HEK293T (cell line): ENCODE results near the gene EIF4G3.
"Not testable (repeated sequence)": the region's sequence is repeated elsewhere in the genome, so short reads cannot be mapped to it uniquely, and the experiment has no call there.

ENCODE experiments used
- CTCF ChIA-PET: fragments of 350-600 bp; formaldehyde crosslinking; extraction: SDS; loops from one replicate; lab custom pipeline; 2021; ENCODE audit warnings: antibody characterized with exemption, inconsistent platforms; lab: Yijun Ruan, JAX
- POLR2A ChIA-PET: fragments of 350-600 bp; formaldehyde crosslinking; extraction: SDS; loops from one replicate; lab custom pipeline; 2020; ENCODE audit warnings: antibody characterized with exemption, inconsistent platforms; lab: Yijun Ruan, JAX
- DNase-seq: peaks from one replicate; pipeline ENCODE4 v3.0.0; 2012; ENCODE audit warnings: mixed read lengths; ENCODE audit errors: extremely low spot score
- ARNT ChIP-seq: fragments of 450-650 bp; IDR thresholded peaks from 2 replicates; pipeline ENCODE4 v1.6.1; 2017; ENCODE audit warnings: mild to moderate bottlenecking
- BHLHE40 ChIP-seq: fragments of 450-650 bp; IDR thresholded peaks from 2 replicates; pipeline ENCODE4 v1.6.1; 2016; ENCODE audit warnings: mild to moderate bottlenecking, moderate library complexity, borderline replicate concordance
- CTBP1 ChIP-seq: fragments of 450-650 bp; IDR thresholded peaks from 2 replicates; pipeline ENCODE4 v1.6.1; 2016; ENCODE audit warnings: borderline replicate concordance
- ELF4 ChIP-seq: fragments of 450-650 bp; IDR thresholded peaks from 2 replicates; pipeline ENCODE4 v1.6.1; 2017; ENCODE audit warnings: antibody characterized with exemption
- FOXA1 ChIP-seq: fragments of 450-650 bp; IDR thresholded peaks from 2 replicates; pipeline ENCODE4 v1.6.1; 2016; ENCODE audit warnings: mild to moderate bottlenecking
- FOXK2 ChIP-seq: fragments of 450-650 bp; IDR thresholded peaks from 2 replicates; pipeline ENCODE4 v1.6.1; 2016; ENCODE audit warnings: mild to moderate bottlenecking
- FOXM1 ChIP-seq: fragments of 450-650 bp; IDR thresholded peaks from 2 replicates; pipeline ENCODE4 v1.6.1; 2017; ENCODE audit warnings: mild to moderate bottlenecking, borderline replicate concordance
- HDGF ChIP-seq: fragments of 450-650 bp; IDR thresholded peaks from 2 replicates; pipeline ENCODE4 v1.6.1; 2017; ENCODE audit warnings: antibody characterized with exemption, borderline replicate concordance
- L3MBTL2 ChIP-seq: fragments of 450-650 bp; conservative IDR thresholded peaks from 2 replicates; pipeline ENCODE4 v1.6.1; 2016; ENCODE audit warnings: mild to moderate bottlenecking
- LEF1 ChIP-seq: fragments of 450-650 bp; IDR thresholded peaks from 2 replicates; pipeline ENCODE4 v1.6.1; 2017; ENCODE audit warnings: mild to moderate bottlenecking, borderline replicate concordance
- NFRKB ChIP-seq: fragments of 450-650 bp; IDR thresholded peaks from 2 replicates; pipeline ENCODE4 v1.6.1; 2016; ENCODE audit warnings: mild to moderate bottlenecking, moderate library complexity
- SP1 ChIP-seq: fragments of 450-650 bp; IDR thresholded peaks from 2 replicates; pipeline ENCODE4 v1.6.1; 2017
- SUZ12 ChIP-seq: fragments of 450-650 bp; IDR thresholded peaks from 2 replicates; pipeline ENCODE4 v1.6.1; 2016; ENCODE audit warnings: mild to moderate bottlenecking
- TARDBP ChIP-seq: fragments of 450-650 bp; IDR thresholded peaks from 2 replicates; pipeline ENCODE4 v1.6.1; 2016
- ZNF384 ChIP-seq: fragments of 450-650 bp; IDR thresholded peaks from 2 replicates; pipeline ENCODE4 v1.6.1; 2016
- TF ChIP-seq, protein P1 (sequence below): fragments of 450-650 bp; IDR thresholded peaks from 2 replicates; pipeline ENCODE4 v1.6.1; 2016

EIF4G3 gene

DNA sequence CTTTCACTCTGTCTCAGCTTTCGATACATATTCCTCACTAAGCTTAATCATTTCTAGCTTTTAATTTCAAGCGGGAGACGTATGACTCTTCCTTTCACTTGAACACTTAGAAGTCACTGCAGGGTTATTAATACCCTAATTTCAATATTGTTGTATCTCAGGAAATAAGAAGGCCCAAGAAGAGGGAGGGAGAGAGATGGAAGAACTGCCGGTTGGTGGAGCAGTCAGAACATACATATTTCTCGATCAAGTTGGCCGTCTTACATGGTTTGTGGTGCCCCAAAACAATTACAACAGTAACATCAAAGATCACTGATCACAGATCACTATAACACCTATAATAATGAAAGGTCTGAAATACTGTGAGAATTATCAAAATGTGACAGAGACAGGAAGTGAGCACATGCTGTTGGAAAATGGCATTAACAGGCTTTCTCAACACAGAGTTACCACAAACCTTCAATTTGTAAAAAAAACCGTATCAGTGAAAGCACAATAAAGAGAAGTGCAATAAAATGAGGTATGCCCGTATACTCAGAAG, 244.2 kb downstream of the EIF4G3 start:
- POLR2A ChIA-PET = no interaction called here
- no peak for TF ChIP-seq HDGF
- TF ChIP-seq CTBP1 = no peak
- TF ChIP-seq ZNF384 = no peak
- no peak for TF ChIP-seq FOXK2
- no peak for TF ChIP-seq SP1
- no peak for TF ChIP-seq FOXA1
- DNase-seq = no peak
- CTCF ChIA-PET = no interaction called here

DNA sequence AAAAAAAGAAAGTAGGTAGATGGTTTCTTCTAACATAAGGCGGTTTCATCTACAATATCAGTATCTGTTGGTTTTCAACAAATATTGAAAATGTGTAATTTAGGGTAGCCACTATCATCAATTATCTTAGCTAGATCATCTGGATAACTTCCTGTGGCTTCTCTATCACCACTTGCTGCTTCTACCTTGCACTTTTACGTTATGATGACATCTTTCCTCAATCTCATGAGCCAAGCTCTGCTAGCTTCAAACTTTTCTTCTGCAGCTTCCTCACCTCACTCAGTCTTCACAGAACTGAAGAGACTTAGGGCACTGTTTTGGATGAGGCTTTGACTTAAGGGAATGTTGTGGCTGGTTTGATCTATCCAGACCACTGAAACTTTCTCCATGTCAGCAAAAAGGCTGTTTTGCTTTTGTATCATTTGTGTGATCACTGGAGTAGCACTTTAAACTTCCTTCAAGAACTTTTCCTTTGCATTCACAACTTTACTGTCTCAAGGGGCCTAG, 244.7 kb downstream of the EIF4G3 start:
- POLR2A ChIA-PET = no interaction called here
- TF ChIP-seq L3MBTL2 (no peak), HDGF (no peak), ZNF384 (no peak), SUZ12 (no peak), CTBP1 (no peak), LEF1 (no peak), ELF4 (no peak), ARNT (no peak), NFRKB (no peak), FOXM1 (no peak), TARDBP (no peak), FOXA1 (no peak), BHLHE40 (no peak)
- no peak for DNase-seq
- CTCF ChIA-PET = no interaction called here

DNA sequence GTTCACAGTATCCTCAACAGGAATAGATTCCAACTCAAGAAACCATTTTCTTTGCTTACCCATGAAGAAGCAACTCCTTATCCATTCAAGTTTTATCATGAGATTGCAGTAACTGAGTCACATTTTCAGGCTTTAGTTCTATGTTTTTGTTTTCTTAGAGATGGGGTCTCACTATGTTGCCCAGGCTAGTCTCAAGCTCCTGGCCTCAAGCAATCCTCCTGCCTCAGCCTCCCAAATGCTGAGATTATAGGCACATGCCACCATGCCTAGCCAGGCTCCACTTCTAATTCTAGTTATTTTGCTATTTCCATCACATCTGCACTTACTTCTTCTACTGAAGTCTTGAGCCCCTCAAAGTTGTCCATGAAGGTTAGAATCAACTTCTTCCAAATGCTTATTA, 246.3 kb downstream of the EIF4G3 start:
- TF ChIP-seq CTBP1 (no peak), HDGF (no peak), SUZ12 (no peak), TARDBP (no peak), FOXM1 (no peak), ARNT (no peak), BHLHE40 (no peak), NFRKB (no peak), SP1 (no peak), FOXA1 (no peak), ZNF384 (no peak), ELF4 (no peak)
- CTCF ChIA-PET = no interaction called here
- no peak for DNase-seq
- POLR2A ChIA-PET = no interaction called here

DNA sequence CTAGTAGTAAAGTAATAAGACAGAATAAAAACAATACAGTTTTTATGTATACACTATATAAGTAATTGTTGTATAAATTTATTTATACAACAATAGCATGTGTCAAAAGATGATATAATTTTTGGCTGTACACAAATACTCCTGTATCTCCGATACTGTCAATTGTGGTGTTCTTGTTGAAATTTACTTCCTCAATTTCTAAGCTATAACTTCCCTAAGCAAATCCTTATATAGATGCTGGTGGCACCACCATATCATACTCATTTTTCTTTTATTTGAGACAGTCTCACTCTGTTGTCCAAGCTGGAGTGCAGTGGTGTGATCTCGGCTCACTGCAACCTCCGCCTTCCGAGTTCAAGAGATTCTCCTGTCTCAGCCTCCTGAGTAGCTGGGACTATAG, 248.6 kb downstream of the EIF4G3 start:
- POLR2A ChIA-PET = no interaction called here
- CTCF ChIA-PET = interaction anchor here (0.7 kb wide), 1 partner anchor 33 kb away, joined by 5 read pairs; no protein-coding TSS in a partner anchor
- DNase-seq = no peak
- TF ChIP-seq TARDBP = no peak

DNA sequence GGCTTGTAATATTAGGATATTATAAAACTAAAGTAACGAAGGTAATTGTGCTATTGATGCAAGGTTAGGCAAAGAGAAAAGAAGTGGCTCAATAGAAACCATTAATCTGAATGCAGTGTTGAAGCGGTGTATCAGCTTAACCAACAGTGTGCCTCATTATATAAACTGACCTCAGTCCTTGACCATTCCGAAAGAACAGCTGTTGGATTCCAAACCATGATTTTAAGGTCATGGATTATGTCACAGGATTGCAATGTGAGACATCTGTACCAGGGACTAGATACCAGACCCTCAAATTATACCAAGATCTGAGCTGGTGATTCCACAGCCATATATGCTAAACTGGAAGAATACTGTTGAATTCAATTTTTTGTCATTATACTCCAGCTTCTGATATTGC, 255.4 kb downstream of the EIF4G3 start:
- ChIA-PET POLR2A (no interaction called here), CTCF (interaction anchor here (1.0 kb wide), 1 partner anchor 12 kb away, joined by 3 read pairs; no protein-coding TSS in a partner anchor)
- no peak for DNase-seq
- TF ChIP-seq NFRKB = no peak
- TF ChIP-seq SP1 = no peak
- TF ChIP-seq, protein P1, sequence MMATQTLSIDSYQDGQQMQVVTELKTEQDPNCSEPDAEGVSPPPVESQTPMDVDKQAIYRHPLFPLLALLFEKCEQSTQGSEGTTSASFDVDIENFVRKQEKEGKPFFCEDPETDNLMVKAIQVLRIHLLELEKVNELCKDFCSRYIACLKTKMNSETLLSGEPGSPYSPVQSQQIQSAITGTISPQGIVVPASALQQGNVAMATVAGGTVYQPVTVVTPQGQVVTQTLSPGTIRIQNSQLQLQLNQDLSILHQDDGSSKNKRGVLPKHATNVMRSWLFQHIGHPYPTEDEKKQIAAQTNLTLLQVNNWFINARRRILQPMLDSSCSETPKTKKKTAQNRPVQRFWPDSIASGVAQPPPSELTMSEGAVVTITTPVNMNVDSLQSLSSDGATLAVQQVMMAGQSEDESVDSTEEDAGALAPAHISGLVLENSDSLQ = no peak
- no peak for TF ChIP-seq BHLHE40
- no peak for TF ChIP-seq SUZ12
- no peak for TF ChIP-seq CTBP1
- TF ChIP-seq FOXM1 = no peak
- TF ChIP-seq L3MBTL2 = no peak
- TF ChIP-seq HDGF = no peak
- TF ChIP-seq TARDBP = no peak
- no peak for TF ChIP-seq ZNF384
- TF ChIP-seq LEF1 = no peak

DNA sequence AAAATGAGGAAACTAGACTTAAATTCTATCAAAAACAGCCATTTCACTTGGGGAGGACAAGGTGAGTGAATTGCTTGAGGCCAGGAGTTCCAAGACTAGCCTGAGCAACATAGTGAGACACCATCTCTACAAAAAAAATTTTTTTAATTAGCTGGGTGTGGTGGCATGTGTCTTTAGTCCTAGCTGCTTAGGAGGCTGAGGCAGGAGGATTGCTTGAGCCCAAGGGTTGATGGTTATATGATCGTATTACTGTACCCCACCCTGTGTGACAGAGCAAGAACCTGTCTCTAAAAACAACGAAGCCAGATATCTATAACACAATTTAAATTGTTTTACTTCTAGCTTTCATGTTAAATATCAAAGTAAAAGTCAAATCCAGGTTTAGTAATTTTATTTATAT, 263.5 kb downstream of the EIF4G3 start:
- CTCF ChIA-PET = no interaction called here
- TF ChIP-seq SP1 (no peak), TARDBP (no peak)

DNA sequence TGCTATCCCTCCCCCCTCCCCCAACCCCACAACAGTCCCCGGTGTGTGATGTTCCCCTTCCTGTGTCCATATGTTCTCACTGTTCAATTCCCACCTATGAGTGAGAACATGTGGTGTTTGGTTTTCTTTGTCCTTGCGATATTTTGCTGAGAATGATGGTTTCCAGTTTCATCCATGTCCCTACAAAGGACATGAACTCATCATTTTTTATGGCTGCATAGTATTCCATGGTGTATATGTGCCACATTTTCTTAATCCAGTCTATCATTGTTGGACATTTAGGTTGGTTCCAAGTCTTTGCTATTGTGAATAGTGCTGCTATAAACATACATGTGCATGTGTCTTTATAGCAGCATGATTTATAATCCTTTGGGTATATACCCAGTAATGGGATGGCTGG, 269.2 kb downstream of the EIF4G3 start:
- POLR2A ChIA-PET, DNase-seq, CTCF ChIA-PET: not testable (repeated sequence)

More for the DNA sequence above, 263.5 kb downstream of the EIF4G3 start:
- POLR2A ChIA-PET = no interaction called here
- DNase-seq = no peak

DNA sequence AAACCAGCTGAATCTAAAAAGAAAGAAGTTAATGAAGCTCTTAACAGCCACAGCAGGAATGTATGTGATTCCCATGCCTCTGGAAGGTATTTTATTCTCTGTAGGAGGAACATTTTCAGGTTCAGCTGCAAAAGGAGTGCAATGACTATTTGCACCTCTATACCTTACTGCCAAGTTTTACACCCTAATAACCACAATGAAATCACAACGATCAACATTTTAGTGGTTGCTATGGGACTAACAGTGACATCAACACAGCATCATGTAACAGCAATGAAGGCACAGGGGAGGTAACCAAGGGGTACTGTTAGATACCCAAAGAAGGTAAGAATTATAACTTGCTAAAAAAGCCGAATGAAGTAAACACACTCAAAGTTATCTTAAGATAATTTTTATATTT, 273.3 kb downstream of the EIF4G3 start:
- DNase-seq = no peak
- ChIA-PET CTCF (no interaction called here), POLR2A (interaction anchor here (1.7 kb wide), 1 partner anchor 117 kb away, joined by 6 read pairs; no protein-coding TSS in a partner anchor)
- no peak for TF ChIP-seq L3MBTL2
- no peak for TF ChIP-seq FOXM1
- TF ChIP-seq, protein P1 = no peak
- TF ChIP-seq ZNF384 = no peak
- TF ChIP-seq ARNT = no peak
- no peak for TF ChIP-seq FOXA1
- TF ChIP-seq BHLHE40 = no peak
- TF ChIP-seq NFRKB = no peak
- no peak for TF ChIP-seq TARDBP
- no peak for TF ChIP-seq SP1
- TF ChIP-seq ELF4 = no peak
- no peak for TF ChIP-seq LEF1
- TF ChIP-seq HDGF = no peak
- TF ChIP-seq CTBP1 = no peak
- TF ChIP-seq SUZ12 = no peak
- no peak for TF ChIP-seq FOXK2
